GM23338 (cell line): ENCODE measurements around the gene SHF. TPM values are rescaled to one million over a fixed set of nuclear protein-coding genes. Genes with fewer than 3 reads are reported as not detected.

ENCODE experiments used
- ATAC-seq: fragments of 200-7000 bp; cut with Tn5 transposase; 3 replicates; pipeline ENCODE4 v1.9.1; 2020
- DNase-seq: peaks from one replicate; pipeline ENCODE4 v3.0.0-alpha.2; 2015; ENCODE audit warnings: low spot score
- H2AFZ ChIP-seq: fragments of 200-600 bp; sonication (generic); 2 replicates; pipeline ENCODE4 v1.8.0; 2016; ENCODE audit warnings: antibody characterized with exemption, mild to moderate bottlenecking, moderate library complexity
- H3F3A ChIP-seq: fragments of 200-600 bp; sonication (generic); replicated peaks from 2 replicates; pipeline ENCODE4 v1.8.0; 2017; ENCODE audit warnings: antibody characterized with exemption, mixed run types, low read depth
- H3K27ac ChIP-seq: fragments of 200-600 bp; sonication (generic); 2 replicates; pipeline ENCODE4 v1.6.1; 2016; ENCODE audit warnings: low read depth
- H3K27me3 ChIP-seq: fragments of 200-600 bp; sonication (generic); 2 replicates; pipeline ENCODE4 v1.8.0; 2016; ENCODE audit warnings: mild to moderate bottlenecking, mixed run types, moderate library complexity; ENCODE audit not compliant: insufficient read depth
- H3K36me3 ChIP-seq: fragments of 200-600 bp; sonication (generic); 2 replicates; pipeline ENCODE4 v1.8.0; 2016; ENCODE audit warnings: mild to moderate bottlenecking; ENCODE audit not compliant: insufficient read depth
- H3K4me1 ChIP-seq: fragments of 200-600 bp; sonication (generic); 2 replicates; pipeline ENCODE4 v1.8.0; 2016; ENCODE audit warnings: mild to moderate bottlenecking, moderate library complexity; ENCODE audit not compliant: insufficient read depth
- H3K4me2 ChIP-seq: fragments of 200-600 bp; sonication (generic); 2 replicates; pipeline ENCODE4 v1.7.1; 2017; ENCODE audit warnings: mixed run types
- H3K4me3 ChIP-seq: fragments of 200-600 bp; sonication (generic); 2 replicates; pipeline ENCODE4 v1.6.1; 2016; ENCODE audit warnings: mixed run types
- H3K79me2 ChIP-seq: fragments of 200-600 bp; sonication (generic); replicated peaks from 2 replicates; pipeline ENCODE4 v1.8.0; 2017; ENCODE audit warnings: mild to moderate bottlenecking; ENCODE audit not compliant: insufficient read depth
- H3K9me2 ChIP-seq: fragments of 200-600 bp; sonication (generic); 2 replicates; pipeline ENCODE4 v1.8.0; 2017; ENCODE audit not compliant: insufficient read depth
- H4K20me1 ChIP-seq: fragments of 200-600 bp; sonication (generic); replicated peaks from 2 replicates; pipeline ENCODE4 v1.8.0; 2017; ENCODE audit warnings: mild to moderate bottlenecking; ENCODE audit not compliant: insufficient read depth
- H3K27ac Mint-ChIP-seq: 2 replicates; pipeline ENCODE4 v1.8.0; 2020; ENCODE audit warnings: inconsistent platforms, mild to moderate bottlenecking, moderate library complexity, mixed read lengths
- H3K27me3 Mint-ChIP-seq: 3 replicates; pipeline ENCODE4 v1.8.0; 2022; ENCODE audit warnings: low read depth, mild to moderate bottlenecking, moderate library complexity, mixed read lengths, inconsistent platforms; ENCODE audit not compliant: insufficient read depth, poor library complexity
- H3K36me3 Mint-ChIP-seq: 3 replicates; pipeline ENCODE4 v1.8.0; 2021; ENCODE audit warnings: low read depth, mild to moderate bottlenecking, inconsistent platforms, moderate library complexity, mixed read lengths
- H3K4me1 Mint-ChIP-seq: 3 replicates; pipeline ENCODE4 v1.8.0; 2020; ENCODE audit warnings: mild to moderate bottlenecking, inconsistent platforms, mixed read lengths
- H3K4me3 Mint-ChIP-seq: 3 replicates; pipeline ENCODE4 v1.8.0; 2021; ENCODE audit warnings: moderate library complexity, mild to moderate bottlenecking, inconsistent platforms, mixed read lengths
- H3K9me3 Mint-ChIP-seq: 3 replicates; pipeline ENCODE4 v1.8.0; 2020; ENCODE audit warnings: moderate library complexity, mild to moderate bottlenecking, inconsistent platforms, mixed read lengths
- CREB1 ChIP-seq: fragments of 250-450 bp; sonication (Bioruptor Pico); IDR thresholded peaks from 2 replicates; pipeline ENCODE4 v1.5.0; 2020; ENCODE audit warnings: low read depth, mild to moderate bottlenecking, moderate library complexity
- EZH2 ChIP-seq: fragments of 200-600 bp; sonication (generic); IDR thresholded peaks from one replicate; pipeline ENCODE4 v1.8.0; 2017; ENCODE audit warnings: antibody characterized with exemption, mild to moderate bottlenecking, low read depth; ENCODE audit not compliant: unreplicated experiment
- EZH2phosphoT487 ChIP-seq: fragments of 200-600 bp; sonication (generic); IDR thresholded peaks from one replicate; pipeline ENCODE4 v1.8.1; 2018; ENCODE audit warnings: antibody characterized with exemption; ENCODE audit not compliant: unreplicated experiment
- JUNB ChIP-seq: IDR thresholded peaks from one replicate; pipeline ENCODE4 v1.6.1; 2016; ENCODE audit warnings: antibody characterized with exemption; ENCODE audit not compliant: unreplicated experiment
- NANOG ChIP-seq: IDR thresholded peaks from 2 replicates; pipeline ENCODE4 v1.6.1; 2016; ENCODE audit warnings: antibody characterized with exemption, borderline replicate concordance
- POLR2AphosphoS5 ChIP-seq: IDR thresholded peaks from 2 replicates; pipeline ENCODE4 v1.6.1; 2016; ENCODE audit warnings: antibody characterized with exemption, low read depth
- STAT1 ChIP-seq: IDR thresholded peaks from one replicate; pipeline ENCODE4 v1.6.1; 2016; ENCODE audit warnings: antibody characterized with exemption; ENCODE audit not compliant: unreplicated experiment
- ZNF114 ChIP-seq: fragments of 250-450 bp; sonication (Bioruptor Pico); IDR thresholded peaks from 2 replicates; pipeline ENCODE4 v1.5.0; 2020; ENCODE audit warnings: mild to moderate bottlenecking, moderate library complexity
- ZNF331 ChIP-seq: fragments of 250-450 bp; sonication (Bioruptor Pico); IDR thresholded peaks from 2 replicates; pipeline ENCODE4 v1.5.0; 2020; ENCODE audit warnings: low read depth, mild to moderate bottlenecking, moderate library complexity
- polyA plus RNA-seq: library from polyadenylated mRNA; unstranded; fragments of >200 nt; fragmentation: Nextera tagmentation; extraction: Ambion mirVana; gene quantifications from 2 replicates; pipeline ENCODE4 v1.2.1, GENCODE V29; 2016
- total RNA-seq: library from RNA; depleted of rRNA; stranded (reverse); fragments of >200 nt; shearing (Covaris generic); gene quantifications from 2 replicates; pipeline ENCODE4 v1.2.3, GENCODE V29; 2014
- TF ChIP-seq, protein P1 (sequence below): IDR thresholded peaks from 2 replicates; pipeline ENCODE4 v1.6.1; 2016; ENCODE audit warnings: antibody characterized with exemption
- TF ChIP-seq, protein P2 (sequence below): IDR thresholded peaks from one replicate; pipeline ENCODE4 v1.6.1; 2018; ENCODE audit warnings: antibody characterized with exemption; ENCODE audit not compliant: unreplicated experiment
- TF ChIP-seq, protein P3 (sequence below): fragments of 250-450 bp; sonication (Bioruptor Pico); IDR thresholded peaks from 2 replicates; pipeline ENCODE4 v1.5.0; 2020; ENCODE audit warnings: mild to moderate bottlenecking, moderate library complexity
- TF ChIP-seq, protein P4 (sequence below), 2 experiments: fragments of 200-600 bp in 1 of 2; sonication (generic) in 1 of 2; conservative IDR thresholded peaks; 2 replicates each; pipeline versions ENCODE4 v1.5.1 to v1.6.1; 2016 to 2017; ENCODE audit warnings: antibody characterized with exemption in 2 of 2, low read depth in 2 of 2, mild to moderate bottlenecking in 2 of 2, moderate library complexity in 1 of 2

The SHF gene
- total and polyA plus RNA-seq, 2 experiments from 2014 or later, result 5.8 to 15.6 TPM

DNA sequence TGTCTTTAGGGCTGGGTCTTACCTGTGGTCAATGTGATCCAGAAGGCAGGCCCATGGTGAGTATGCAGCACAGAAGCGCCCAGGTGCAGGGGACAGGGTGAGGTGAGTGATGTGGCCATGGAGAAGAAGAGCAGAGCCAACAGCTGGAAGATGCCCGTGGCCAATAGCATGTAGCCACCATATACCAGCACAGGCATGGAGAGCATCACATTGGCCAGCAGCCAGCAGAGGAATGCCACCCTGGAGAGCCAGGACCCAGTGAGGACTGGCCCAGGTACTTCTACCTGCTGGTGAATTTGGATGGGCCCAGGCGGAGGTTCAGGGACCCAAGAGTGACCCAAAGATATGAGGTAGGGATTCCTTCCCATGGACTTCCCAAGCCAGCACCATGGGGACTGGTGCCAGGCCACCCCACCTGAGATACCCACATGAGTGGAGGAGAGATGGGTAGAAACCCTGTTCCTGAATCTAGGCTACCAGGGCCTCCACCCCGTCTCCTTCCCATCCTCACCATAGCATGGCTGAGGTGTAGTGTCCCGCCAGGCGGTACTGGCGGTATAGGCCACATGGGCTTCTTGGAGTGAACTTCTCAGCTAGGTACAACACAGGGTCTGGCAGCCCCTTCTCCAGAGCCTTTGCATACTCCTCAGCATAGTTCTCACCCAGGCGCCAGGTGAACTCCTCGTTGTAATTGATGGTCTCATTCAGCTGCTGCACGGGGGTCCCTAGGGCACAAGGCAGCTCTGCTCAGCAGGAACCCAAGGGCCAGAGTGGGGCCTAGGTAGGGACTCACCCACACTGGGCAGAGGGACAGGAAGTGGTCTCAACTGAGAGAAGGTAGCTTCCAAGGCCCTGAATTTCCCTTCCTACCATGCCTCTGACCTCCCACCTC lies 67.4 kb downstream of the SHF start:
- Mint-ChIP-seq H3K36me3 (no peaks in the 10 kb centered on the region), H3K4me3 (no peak overlapping the region), H3K27ac (no peak overlapping the region), H3K9me3 (peaks cover 8% of the 10 kb centered on the region; the same call in 2 of the 3 replicates), H3K27me3 (peaks cover 47% of the 10 kb centered on the region), H3K4me1 (peaks cover 8% of the 10 kb centered on the region; the same call in 2 of the 3 replicates)
- TF ChIP-seq JUNB (no peak), NANOG (no peak), EZH2 (no peak), ZNF114 (CRISPR knock-in tag) (no peak), CREB1 (CRISPR knock-in tag) (no peak), EZH2phosphoT487 (no peak), ZNF331 (CRISPR knock-in tag) (no peak), POLR2AphosphoS5 (no peak), STAT1 (no peak)
- TF ChIP-seq, protein P1, sequence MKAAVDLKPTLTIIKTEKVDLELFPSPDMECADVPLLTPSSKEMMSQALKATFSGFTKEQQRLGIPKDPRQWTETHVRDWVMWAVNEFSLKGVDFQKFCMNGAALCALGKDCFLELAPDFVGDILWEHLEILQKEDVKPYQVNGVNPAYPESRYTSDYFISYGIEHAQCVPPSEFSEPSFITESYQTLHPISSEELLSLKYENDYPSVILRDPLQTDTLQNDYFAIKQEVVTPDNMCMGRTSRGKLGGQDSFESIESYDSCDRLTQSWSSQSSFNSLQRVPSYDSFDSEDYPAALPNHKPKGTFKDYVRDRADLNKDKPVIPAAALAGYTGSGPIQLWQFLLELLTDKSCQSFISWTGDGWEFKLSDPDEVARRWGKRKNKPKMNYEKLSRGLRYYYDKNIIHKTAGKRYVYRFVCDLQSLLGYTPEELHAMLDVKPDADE, result no peak
- TF ChIP-seq, protein P2, sequence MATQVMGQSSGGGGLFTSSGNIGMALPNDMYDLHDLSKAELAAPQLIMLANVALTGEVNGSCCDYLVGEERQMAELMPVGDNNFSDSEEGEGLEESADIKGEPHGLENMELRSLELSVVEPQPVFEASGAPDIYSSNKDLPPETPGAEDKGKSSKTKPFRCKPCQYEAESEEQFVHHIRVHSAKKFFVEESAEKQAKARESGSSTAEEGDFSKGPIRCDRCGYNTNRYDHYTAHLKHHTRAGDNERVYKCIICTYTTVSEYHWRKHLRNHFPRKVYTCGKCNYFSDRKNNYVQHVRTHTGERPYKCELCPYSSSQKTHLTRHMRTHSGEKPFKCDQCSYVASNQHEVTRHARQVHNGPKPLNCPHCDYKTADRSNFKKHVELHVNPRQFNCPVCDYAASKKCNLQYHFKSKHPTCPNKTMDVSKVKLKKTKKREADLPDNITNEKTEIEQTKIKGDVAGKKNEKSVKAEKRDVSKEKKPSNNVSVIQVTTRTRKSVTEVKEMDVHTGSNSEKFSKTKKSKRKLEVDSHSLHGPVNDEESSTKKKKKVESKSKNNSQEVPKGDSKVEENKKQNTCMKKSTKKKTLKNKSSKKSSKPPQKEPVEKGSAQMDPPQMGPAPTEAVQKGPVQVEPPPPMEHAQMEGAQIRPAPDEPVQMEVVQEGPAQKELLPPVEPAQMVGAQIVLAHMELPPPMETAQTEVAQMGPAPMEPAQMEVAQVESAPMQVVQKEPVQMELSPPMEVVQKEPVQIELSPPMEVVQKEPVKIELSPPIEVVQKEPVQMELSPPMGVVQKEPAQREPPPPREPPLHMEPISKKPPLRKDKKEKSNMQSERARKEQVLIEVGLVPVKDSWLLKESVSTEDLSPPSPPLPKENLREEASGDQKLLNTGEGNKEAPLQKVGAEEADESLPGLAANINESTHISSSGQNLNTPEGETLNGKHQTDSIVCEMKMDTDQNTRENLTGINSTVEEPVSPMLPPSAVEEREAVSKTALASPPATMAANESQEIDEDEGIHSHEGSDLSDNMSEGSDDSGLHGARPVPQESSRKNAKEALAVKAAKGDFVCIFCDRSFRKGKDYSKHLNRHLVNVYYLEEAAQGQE, result no peak
- TF ChIP-seq, protein P3, sequence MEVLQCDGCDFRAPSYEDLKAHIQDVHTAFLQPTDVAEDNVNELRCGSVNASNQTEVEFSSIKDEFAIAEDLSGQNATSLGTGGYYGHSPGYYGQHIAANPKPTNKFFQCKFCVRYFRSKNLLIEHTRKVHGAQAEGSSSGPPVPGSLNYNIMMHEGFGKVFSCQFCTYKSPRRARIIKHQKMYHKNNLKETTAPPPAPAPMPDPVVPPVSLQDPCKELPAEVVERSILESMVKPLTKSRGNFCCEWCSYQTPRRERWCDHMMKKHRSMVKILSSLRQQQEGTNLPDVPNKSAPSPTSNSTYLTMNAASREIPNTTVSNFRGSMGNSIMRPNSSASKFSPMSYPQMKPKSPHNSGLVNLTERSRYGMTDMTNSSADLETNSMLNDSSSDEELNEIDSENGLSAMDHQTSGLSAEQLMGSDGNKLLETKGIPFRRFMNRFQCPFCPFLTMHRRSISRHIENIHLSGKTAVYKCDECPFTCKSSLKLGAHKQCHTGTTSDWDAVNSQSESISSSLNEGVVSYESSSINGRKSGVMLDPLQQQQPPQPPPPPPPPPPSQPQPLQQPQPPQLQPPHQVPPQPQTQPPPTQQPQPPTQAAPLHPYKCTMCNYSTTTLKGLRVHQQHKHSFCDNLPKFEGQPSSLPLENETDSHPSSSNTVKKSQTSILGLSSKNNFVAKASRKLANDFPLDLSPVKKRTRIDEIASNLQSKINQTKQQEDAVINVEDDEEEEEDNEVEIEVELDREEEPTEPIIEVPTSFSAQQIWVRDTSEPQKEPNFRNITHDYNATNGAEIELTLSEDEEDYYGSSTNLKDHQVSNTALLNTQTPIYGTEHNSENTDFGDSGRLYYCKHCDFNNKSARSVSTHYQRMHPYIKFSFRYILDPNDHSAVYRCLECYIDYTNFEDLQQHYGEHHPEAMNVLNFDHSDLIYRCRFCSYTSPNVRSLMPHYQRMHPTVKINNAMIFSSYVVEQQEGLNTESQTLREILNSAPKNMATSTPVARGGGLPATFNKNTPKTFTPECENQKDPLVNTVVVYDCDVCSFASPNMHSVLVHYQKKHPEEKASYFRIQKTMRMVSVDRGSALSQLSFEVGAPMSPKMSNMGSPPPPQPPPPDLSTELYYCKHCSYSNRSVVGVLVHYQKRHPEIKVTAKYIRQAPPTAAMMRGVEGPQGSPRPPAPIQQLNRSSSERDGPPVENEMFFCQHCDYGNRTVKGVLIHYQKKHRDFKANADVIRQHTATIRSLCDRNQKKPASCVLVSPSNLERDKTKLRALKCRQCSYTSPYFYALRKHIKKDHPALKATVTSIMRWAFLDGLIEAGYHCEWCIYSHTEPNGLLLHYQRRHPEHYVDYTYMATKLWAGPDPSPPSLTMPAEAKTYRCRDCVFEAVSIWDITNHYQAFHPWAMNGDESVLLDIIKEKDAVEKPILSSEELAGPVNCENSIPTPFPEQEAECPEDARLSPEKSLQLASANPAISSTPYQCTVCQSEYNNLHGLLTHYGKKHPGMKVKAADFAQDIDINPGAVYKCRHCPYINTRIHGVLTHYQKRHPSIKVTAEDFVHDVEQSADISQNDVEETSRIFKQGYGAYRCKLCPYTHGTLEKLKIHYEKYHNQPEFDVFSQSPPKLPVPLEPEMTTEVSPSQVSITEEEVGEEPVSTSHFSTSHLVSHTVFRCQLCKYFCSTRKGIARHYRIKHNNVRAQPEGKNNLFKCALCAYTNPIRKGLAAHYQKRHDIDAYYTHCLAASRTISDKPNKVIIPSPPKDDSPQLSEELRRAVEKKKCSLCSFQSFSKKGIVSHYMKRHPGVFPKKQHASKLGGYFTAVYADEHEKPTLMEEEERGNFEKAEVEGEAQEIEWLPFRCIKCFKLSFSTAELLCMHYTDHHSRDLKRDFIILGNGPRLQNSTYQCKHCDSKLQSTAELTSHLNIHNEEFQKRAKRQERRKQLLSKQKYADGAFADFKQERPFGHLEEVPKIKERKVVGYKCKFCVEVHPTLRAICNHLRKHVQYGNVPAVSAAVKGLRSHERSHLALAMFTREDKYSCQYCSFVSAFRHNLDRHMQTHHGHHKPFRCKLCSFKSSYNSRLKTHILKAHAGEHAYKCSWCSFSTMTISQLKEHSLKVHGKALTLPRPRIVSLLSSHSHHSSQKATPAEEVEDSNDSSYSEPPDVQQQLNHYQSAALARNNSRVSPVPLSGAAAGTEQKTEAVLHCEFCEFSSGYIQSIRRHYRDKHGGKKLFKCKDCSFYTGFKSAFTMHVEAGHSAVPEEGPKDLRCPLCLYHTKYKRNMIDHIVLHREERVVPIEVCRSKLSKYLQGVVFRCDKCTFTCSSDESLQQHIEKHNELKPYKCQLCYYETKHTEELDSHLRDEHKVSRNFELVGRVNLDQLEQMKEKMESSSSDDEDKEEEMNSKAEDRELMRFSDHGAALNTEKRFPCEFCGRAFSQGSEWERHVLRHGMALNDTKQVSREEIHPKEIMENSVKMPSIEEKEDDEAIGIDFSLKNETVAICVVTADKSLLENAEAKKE (CRISPR knock-in tag), result no peak
- TF ChIP-seq, protein P4, sequence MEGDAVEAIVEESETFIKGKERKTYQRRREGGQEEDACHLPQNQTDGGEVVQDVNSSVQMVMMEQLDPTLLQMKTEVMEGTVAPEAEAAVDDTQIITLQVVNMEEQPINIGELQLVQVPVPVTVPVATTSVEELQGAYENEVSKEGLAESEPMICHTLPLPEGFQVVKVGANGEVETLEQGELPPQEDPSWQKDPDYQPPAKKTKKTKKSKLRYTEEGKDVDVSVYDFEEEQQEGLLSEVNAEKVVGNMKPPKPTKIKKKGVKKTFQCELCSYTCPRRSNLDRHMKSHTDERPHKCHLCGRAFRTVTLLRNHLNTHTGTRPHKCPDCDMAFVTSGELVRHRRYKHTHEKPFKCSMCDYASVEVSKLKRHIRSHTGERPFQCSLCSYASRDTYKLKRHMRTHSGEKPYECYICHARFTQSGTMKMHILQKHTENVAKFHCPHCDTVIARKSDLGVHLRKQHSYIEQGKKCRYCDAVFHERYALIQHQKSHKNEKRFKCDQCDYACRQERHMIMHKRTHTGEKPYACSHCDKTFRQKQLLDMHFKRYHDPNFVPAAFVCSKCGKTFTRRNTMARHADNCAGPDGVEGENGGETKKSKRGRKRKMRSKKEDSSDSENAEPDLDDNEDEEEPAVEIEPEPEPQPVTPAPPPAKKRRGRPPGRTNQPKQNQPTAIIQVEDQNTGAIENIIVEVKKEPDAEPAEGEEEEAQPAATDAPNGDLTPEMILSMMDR (conservative IDR thresholded peaks at IDR 0.05; ENCODE audit: low read depth in 2 of 2), result no peak
- Histone ChIP-seq H3K27me3 (peaks cover 92% of the 10 kb centered on the region), H2AFZ (no peak overlapping the region), H3K36me3 (no peaks in the 10 kb centered on the region), H3K4me1 (peaks cover 13% of the 10 kb centered on the region), H4K20me1 (no peaks in the 10 kb centered on the region; the same call in 1 of the 2 replicates), H3K27ac (no peak overlapping the region), H3K9me2 (no peaks in the 10 kb centered on the region), H3K79me2 (no peaks in the 10 kb centered on the region), H3K4me3 (no peak overlapping the region), H3K4me2 (no peak overlapping the region), H3F3A (no peaks in the 10 kb centered on the region)
- no peak for ATAC-seq
- no peak for DNase-seq
